Large intestine (tissue), 3 donors: ENCODE measurements around the gene WDR11. TPM values are rescaled to one million over a fixed set of nuclear protein-coding genes. Genes with fewer than 3 reads are reported as not detected.

Experiments used
- DNase-seq, 2 donors: peaks; one replicate each; pipeline versions ENCODE4 v3.0.0 to v3.0.0-alpha.2; 2013
- H3K27ac ChIP-seq: one replicate; pipeline ENCODE4 v1.5.1; 2013; ENCODE audit warnings: low read length
- H3K27me3 ChIP-seq: 2 replicates; pipeline ENCODE4 v1.6.1; 2013; ENCODE audit warnings: low read length; ENCODE audit not compliant: control insufficient read depth, insufficient read depth
- H3K36me3 ChIP-seq: 2 replicates; pipeline ENCODE4 v1.6.1; 2013; ENCODE audit warnings: low read length; ENCODE audit not compliant: control insufficient read depth, insufficient read depth
- H3K4me1 ChIP-seq: one replicate; pipeline ENCODE4 v1.6.1; 2013; ENCODE audit warnings: low read length; ENCODE audit not compliant: control insufficient read depth, insufficient read depth
- H3K4me3 ChIP-seq: one replicate; pipeline ENCODE4 v1.5.1; 2013; ENCODE audit warnings: low read length
- H3K9me3 ChIP-seq: one replicate; pipeline ENCODE4 v1.6.1; 2013; ENCODE audit warnings: mild to moderate bottlenecking, low read depth, low read length, moderate library complexity; ENCODE audit not compliant: control insufficient read depth
- WGBS: methylation state at CpG from one replicate; pipeline ENCODE4 v1.1.5; 2013; ENCODE audit warnings: low lambda C conversion rate; ENCODE audit not compliant: insufficient coverage; 5-methylcytosine and 5-hydroxymethylcytosine counted together
- polyA plus RNA-seq: library from polyadenylated mRNA; unstranded; fragments of 120-200 nt; gene quantifications from one replicate; pipeline ENCODE4 v1.2.1, GENCODE V29; 2013

WDR11 gene
- polyA plus RNA-seq, 1 donor, result 60.5 TPM

- no peaks in the 10 kb centered on the region for H3K36me3 ChIP-seq
- no peak overlapping the region for H3K27ac ChIP-seq
- H3K4me3 ChIP-seq, result no peak overlapping the region
- WGBS, result no CpG with 5 or more reads among the region's 6 CpGs
- no peaks in the 10 kb centered on the region for H3K9me3 ChIP-seq
- no peaks in the 10 kb centered on the region for H3K4me1 ChIP-seq
- DNase-seq, result no peak
- H3K27me3 ChIP-seq, result peaks cover 3% of the 10 kb centered on the region
These were observed 75.4 kb downstream of the WDR11 start for GRCh38 chr10:120926611-120927010.

GRCh38 chr10:120927352-120927751, 76.2 kb downstream of the WDR11 start:
- 100% methylated on average over 1 of the region's 4 CpGs for WGBS
- DNase-seq, result no peak

GRCh38 chr10:120929166-120929565, 78.0 kb downstream of the WDR11 start:
- 96% methylated on average over 4 of the region's 7 CpGs for WGBS
- no peaks in the 10 kb centered on the region for H3K36me3 ChIP-seq
- no peaks in the 10 kb centered on the region for H3K4me1 ChIP-seq
- no peak for DNase-seq
- H3K27ac ChIP-seq, result no peak overlapping the region
- no peaks in the 10 kb centered on the region for H3K9me3 ChIP-seq
- peaks cover 3% of the 10 kb centered on the region for H3K27me3 ChIP-seq
- no peak overlapping the region for H3K4me3 ChIP-seq

More at GRCh38 chr10:120927352-120927751, 76.2 kb downstream of the WDR11 start:
- Histone ChIP-seq H3K4me1 (no peaks in the 10 kb centered on the region), H3K27me3 (peaks cover 3% of the 10 kb centered on the region), H3K4me3 (no peak overlapping the region), H3K9me3 (no peaks in the 10 kb centered on the region), H3K36me3 (no peaks in the 10 kb centered on the region), H3K27ac (no peak overlapping the region)

GRCh38 chr10:120931423-120931822, 80.3 kb downstream of the WDR11 start:
- Histone ChIP-seq H3K4me1 (no peaks in the 10 kb centered on the region), H3K27ac (no peak overlapping the region), H3K9me3 (no peaks in the 10 kb centered on the region), H3K4me3 (no peak overlapping the region), H3K27me3 (no peaks in the 10 kb centered on the region), H3K36me3 (no peaks in the 10 kb centered on the region)
- no CpG with 5 or more reads among the region's 3 CpGs for WGBS
- no peak for DNase-seq

- no peak for DNase-seq
- Histone ChIP-seq H3K4me1 (no peaks in the 10 kb centered on the region), H3K4me3 (no peak overlapping the region), H3K36me3 (no peaks in the 10 kb centered on the region), H3K27me3 (no peaks in the 10 kb centered on the region), H3K9me3 (no peaks in the 10 kb centered on the region), H3K27ac (no peak overlapping the region)
- no CpG with 5 or more reads among the region's 4 CpGs for WGBS
These were observed 80.8 kb downstream of the WDR11 start for GRCh38 chr10:120931999-120932398.

GRCh38 chr10:120938822-120939221, 87.7 kb downstream of the WDR11 start:
- DNase-seq, result no peak
- H3K27me3 ChIP-seq, result no peaks in the 10 kb centered on the region
- H3K36me3 ChIP-seq, result no peaks in the 10 kb centered on the region
- no peak overlapping the region for H3K27ac ChIP-seq
- peaks cover 9% of the 10 kb centered on the region for H3K4me1 ChIP-seq
- H3K9me3 ChIP-seq, result no peaks in the 10 kb centered on the region
- WGBS, result no CpG with 5 or more reads among the region's 5 CpGs
- no peak overlapping the region for H3K4me3 ChIP-seq

GRCh38 chr10:120940299-120940900, 89.2 kb downstream of the WDR11 start:
- 0% methylated on average over 1 of the region's 13 CpGs for WGBS

GRCh38 chr10:120941501-120941900, 90.3 kb downstream of the WDR11 start:
- no peaks in the 10 kb centered on the region for H3K9me3 ChIP-seq
- no peak overlapping the region for H3K27ac ChIP-seq
- no peak for DNase-seq
- H3K36me3 ChIP-seq, result no peaks in the 10 kb centered on the region
- WGBS, result 100% methylated on average over 1 of the region's 5 CpGs
- H3K4me3 ChIP-seq, result no peak overlapping the region
- peaks cover 9% of the 10 kb centered on the region for H3K4me1 ChIP-seq
- no peaks in the 10 kb centered on the region for H3K27me3 ChIP-seq

More at GRCh38 chr10:120940299-120940900, 89.2 kb downstream of the WDR11 start:
- Histone ChIP-seq H3K4me1 (peaks cover 9% of the 10 kb centered on the region), H3K9me3 (no peaks in the 10 kb centered on the region), H3K27ac (no peak overlapping the region), H3K4me3 (no peak overlapping the region), H3K27me3 (no peaks in the 10 kb centered on the region), H3K36me3 (no peaks in the 10 kb centered on the region)
- DNase-seq, result peak; percentile 31 to 74

GRCh38 chr10:120942806-120943413, 91.7 kb downstream of the WDR11 start:
- Histone ChIP-seq H3K4me3 (no peak overlapping the region), H3K27ac (no peak overlapping the region), H3K9me3 (no peaks in the 10 kb centered on the region), H3K36me3 (no peaks in the 10 kb centered on the region), H3K27me3 (no peaks in the 10 kb centered on the region), H3K4me1 (peaks cover 9% of the 10 kb centered on the region)
- no CpG with 5 or more reads among the region's 23 CpGs for WGBS
- peak; percentile 68 to 75 for DNase-seq

- WGBS, result no CpG with 5 or more reads among the region's 6 CpGs
- Histone ChIP-seq H3K4me3 (no peak overlapping the region), H3K9me3 (no peaks in the 10 kb centered on the region), H3K27ac (no peak overlapping the region), H3K27me3 (no peaks in the 10 kb centered on the region), H3K4me1 (peaks cover 9% of the 10 kb centered on the region), H3K36me3 (no peaks in the 10 kb centered on the region)
- no peak for DNase-seq
These were observed 92.4 kb downstream of the WDR11 start for GRCh38 chr10:120943542-120943941.
